MM.1S (cell line): Measurements from ENCODE around the gene DCD.

Experiments used
- DNase-seq: peaks from one replicate; pipeline ENCODE4 v3.0.0-alpha.2; 2015
- H2AFZ ChIP-seq: fragments of 300-600 bp; sonication (generic); 2 replicates; pipeline ENCODE4 v1.6.0; 2016; ENCODE audit warnings: antibody characterized with exemption, low read length
- H3F3A ChIP-seq: fragments of 300-600 bp; sonication (generic); 2 replicates; pipeline ENCODE4 v1.6.1; 2016; ENCODE audit warnings: mild to moderate bottlenecking, antibody characterized with exemption, low read length, moderate library complexity, mixed read lengths; ENCODE audit not compliant: insufficient read depth
- H3K27ac ChIP-seq: fragments of 300-600 bp; sonication (generic); 2 replicates; pipeline ENCODE4 v1.5.1; 2016; ENCODE audit warnings: mild to moderate bottlenecking, low read length
- H3K27me3 ChIP-seq: fragments of 300-600 bp; sonication (generic); replicated peaks from 2 replicates; pipeline ENCODE4 v1.6.0; 2016; ENCODE audit warnings: low read length; ENCODE audit not compliant: insufficient read depth
- H3K36me3 ChIP-seq: fragments of 300-600 bp; sonication (generic); replicated peaks from 2 replicates; pipeline ENCODE4 v1.6.1; 2016; ENCODE audit warnings: mild to moderate bottlenecking, low read length, mixed read lengths; ENCODE audit not compliant: insufficient read depth
- H3K4me1 ChIP-seq: fragments of 300-600 bp; sonication (generic); 2 replicates; pipeline ENCODE4 v1.6.1; 2016; ENCODE audit warnings: low read length, mixed read lengths
- H3K4me2 ChIP-seq: fragments of 300-600 bp; sonication (generic); 2 replicates; pipeline ENCODE4 v1.6.0; 2016; ENCODE audit warnings: low read depth, low read length
- H3K4me3 ChIP-seq: fragments of 300-600 bp; sonication (generic); 2 replicates; pipeline ENCODE4 v1.5.1; 2016; ENCODE audit warnings: low read length, mixed read lengths
- H3K79me2 ChIP-seq: fragments of 300-600 bp; sonication (generic); 2 replicates; pipeline ENCODE4 v1.6.1; 2016; ENCODE audit warnings: mixed run types, low read length, mixed read lengths
- H3K9ac ChIP-seq: fragments of 300-600 bp; sonication (generic); 2 replicates; pipeline ENCODE4 v1.6.1; 2016; ENCODE audit warnings: low read length, mixed read lengths
- H3K9me2 ChIP-seq: fragments of 300-600 bp; sonication (generic); replicated peaks from 2 replicates; pipeline ENCODE4 v1.6.1; 2016; ENCODE audit warnings: mild to moderate bottlenecking, low read length, mixed read lengths; ENCODE audit not compliant: insufficient read depth
- H3K9me3 ChIP-seq: fragments of 300-600 bp; sonication (generic); replicated peaks from 2 replicates; pipeline ENCODE4 v1.6.1; 2016; ENCODE audit warnings: mild to moderate bottlenecking, low read length, mixed read lengths; ENCODE audit not compliant: insufficient read depth
- H4K20me1 ChIP-seq: fragments of 300-600 bp; sonication (generic); 2 replicates; pipeline ENCODE4 v1.6.1; 2016; ENCODE audit warnings: mild to moderate bottlenecking, low read length, moderate library complexity, mixed read lengths; ENCODE audit not compliant: insufficient read depth
- CTCF ChIP-seq: fragments of 300-600 bp; sonication (generic); IDR thresholded peaks from 2 replicates; pipeline ENCODE4 v1.5.1; 2016; ENCODE audit warnings: antibody characterized with exemption, low read length, mixed read lengths
- EZH2 ChIP-seq: fragments of 300-600 bp; sonication (generic); optimal IDR thresholded peaks from 2 replicates; pipeline ENCODE3; 2017; ENCODE audit warnings: low read depth, mild to moderate bottlenecking, antibody characterized with exemption, low read length, mixed read lengths
- EZH2phosphoT487 ChIP-seq: fragments of 300-600 bp; sonication (generic); IDR thresholded peaks from 2 replicates; pipeline ENCODE4 v1.6.1; 2018; ENCODE audit warnings: antibody characterized with exemption, low read length

The DCD gene

GRCh38 chr12:54663603-54664002, 15.4 kb upstream of the DCD start:
- no peaks in the 10 kb centered on the region for H4K20me1 ChIP-seq
- no peaks in the 10 kb centered on the region for H3K79me2 ChIP-seq
- no peak overlapping the region for H3K27ac ChIP-seq
- no peak for DNase-seq
- no peaks in the 10 kb centered on the region for H3K4me1 ChIP-seq
- H3K9ac ChIP-seq: no peak overlapping the region
- H3K4me3 ChIP-seq: no peak overlapping the region
- no peak for TF ChIP-seq EZH2
- no peak for TF ChIP-seq CTCF
- no peak for TF ChIP-seq EZH2phosphoT487
- H2AFZ ChIP-seq: no peak overlapping the region
- no peaks in the 10 kb centered on the region for H3F3A ChIP-seq
- H3K4me2 ChIP-seq: no peak overlapping the region
- H3K36me3 ChIP-seq: no peaks in the 10 kb centered on the region
- H3K27me3 ChIP-seq: no peaks in the 10 kb centered on the region
- no peaks in the 10 kb centered on the region for H3K9me3 ChIP-seq
- no peaks in the 10 kb centered on the region for H3K9me2 ChIP-seq

GRCh38 chr12:54662026-54662425, 13.9 kb upstream of the DCD start:
- Histone ChIP-seq H3K9me2 (no peaks in the 10 kb centered on the region), H3K36me3 (no peaks in the 10 kb centered on the region), H3K9me3 (no peaks in the 10 kb centered on the region), H3K4me1 (no peaks in the 10 kb centered on the region), H3K27me3 (no peaks in the 10 kb centered on the region), H4K20me1 (no peaks in the 10 kb centered on the region), H3F3A (no peaks in the 10 kb centered on the region), H3K4me3 (no peak overlapping the region), H3K4me2 (no peak overlapping the region), H3K79me2 (no peaks in the 10 kb centered on the region), H3K9ac (no peak overlapping the region), H3K27ac (no peak overlapping the region), H2AFZ (no peak overlapping the region)
- no peak for TF ChIP-seq EZH2phosphoT487
- no peak for TF ChIP-seq EZH2
- TF ChIP-seq CTCF: no peak
- no peak for DNase-seq

- Histone ChIP-seq H3K9me3 (no peaks in the 10 kb centered on the region), H2AFZ (no peak overlapping the region), H3K27me3 (no peaks in the 10 kb centered on the region), H3F3A (no peaks in the 10 kb centered on the region), H3K9me2 (no peaks in the 10 kb centered on the region), H3K79me2 (no peaks in the 10 kb centered on the region), H3K4me2 (no peak overlapping the region), H3K4me1 (no peaks in the 10 kb centered on the region), H4K20me1 (no peaks in the 10 kb centered on the region), H3K9ac (no peak overlapping the region), H3K27ac (no peak overlapping the region), H3K4me3 (no peak overlapping the region), H3K36me3 (no peaks in the 10 kb centered on the region)
- no peak for DNase-seq
- no peak for TF ChIP-seq EZH2
- TF ChIP-seq CTCF: no peak
- TF ChIP-seq EZH2phosphoT487: no peak
Observed at GRCh38 chr12:54661048-54661447, 12.9 kb upstream of the DCD start.
